Measurements from ENCODE around the gene ITPRIPL2.

ITPRIPL2 gene

GRCh38 chr16:19145010-19145409 is 31.2 kb downstream of the ITPRIPL2 start:
- DNase-seq: no peak

DNA sequence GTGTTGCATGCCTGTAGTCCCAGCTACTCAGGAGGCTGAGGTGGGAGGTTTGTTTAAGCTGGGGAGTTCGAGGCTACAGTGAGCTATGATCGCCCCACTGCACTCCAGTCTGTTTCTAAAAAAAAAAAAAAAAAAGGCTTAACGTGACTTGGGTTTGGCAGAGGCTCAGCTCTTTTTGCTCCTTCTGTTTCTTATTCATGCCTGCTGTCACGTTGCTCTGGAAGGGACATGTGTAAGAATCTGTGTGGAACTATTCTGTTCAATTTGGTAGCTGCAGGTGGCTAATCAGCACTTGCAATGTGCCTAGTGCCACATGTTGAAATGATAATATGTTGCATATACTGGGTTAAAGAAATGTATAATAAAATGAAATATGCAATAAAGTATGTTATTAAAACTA is 33.4 kb downstream of the ITPRIPL2 start:
- no peak for DNase-seq

DNA sequence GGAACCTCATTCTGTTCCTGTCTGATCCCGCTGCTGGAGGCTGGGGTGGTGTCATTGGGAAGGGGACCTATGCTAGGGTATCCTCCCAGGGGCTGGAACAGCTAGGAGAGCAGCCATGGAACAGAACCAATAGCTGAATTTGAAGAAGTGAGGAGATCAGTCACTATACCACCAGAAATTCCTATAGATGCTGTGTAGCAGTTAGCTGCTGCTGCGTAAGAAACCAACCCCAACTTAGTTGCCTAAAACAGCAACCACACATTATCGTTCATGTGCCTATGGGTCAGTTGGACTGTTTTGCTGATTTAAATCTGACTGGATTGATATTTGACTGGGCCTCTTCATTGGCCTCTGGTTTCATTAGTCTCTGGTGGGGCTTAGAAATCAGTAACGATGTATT is 33.9 kb downstream of the ITPRIPL2 start:
- DNase-seq: no peak

DNA sequence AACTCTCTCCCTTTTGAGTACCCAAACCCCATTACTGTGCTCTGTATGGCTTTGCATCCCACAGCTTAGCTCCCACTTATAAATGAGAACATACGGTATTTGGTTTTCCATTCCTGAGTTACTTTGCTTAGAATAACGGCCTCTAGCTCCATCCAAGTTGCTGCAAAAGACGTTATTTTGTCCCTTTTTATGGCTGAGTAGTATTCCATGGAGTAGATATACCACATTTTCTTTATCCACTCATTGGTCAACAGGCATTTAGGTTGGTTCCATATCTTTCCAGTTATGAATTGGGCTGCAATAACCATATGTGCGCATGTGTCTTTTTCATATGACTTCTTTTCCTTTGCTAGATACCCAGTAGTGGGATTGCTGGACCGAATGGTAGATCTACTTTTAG is 34.4 kb downstream of the ITPRIPL2 start:
- no peak for DNase-seq

DNA sequence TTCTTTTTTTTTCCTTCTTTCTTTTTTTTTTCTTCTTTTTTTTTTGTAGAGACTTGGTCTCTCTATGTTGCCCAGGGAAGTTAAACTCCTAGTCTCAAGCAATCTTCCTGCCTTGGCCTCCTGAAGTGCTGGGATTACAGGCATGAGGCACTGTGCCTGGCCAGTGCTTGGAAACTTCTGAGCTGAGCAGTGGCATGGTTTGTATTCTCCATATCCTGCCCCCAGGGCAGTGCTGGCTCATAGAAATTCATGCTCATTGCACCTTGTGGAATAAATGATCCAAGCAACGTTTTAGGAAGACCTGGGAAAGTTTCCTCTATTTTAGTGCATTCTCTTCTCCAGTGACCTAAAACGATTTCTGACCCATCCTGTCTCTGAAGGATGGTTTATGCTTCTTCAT is 37.5 kb downstream of the ITPRIPL2 start:
- no peak for DNase-seq

DNA sequence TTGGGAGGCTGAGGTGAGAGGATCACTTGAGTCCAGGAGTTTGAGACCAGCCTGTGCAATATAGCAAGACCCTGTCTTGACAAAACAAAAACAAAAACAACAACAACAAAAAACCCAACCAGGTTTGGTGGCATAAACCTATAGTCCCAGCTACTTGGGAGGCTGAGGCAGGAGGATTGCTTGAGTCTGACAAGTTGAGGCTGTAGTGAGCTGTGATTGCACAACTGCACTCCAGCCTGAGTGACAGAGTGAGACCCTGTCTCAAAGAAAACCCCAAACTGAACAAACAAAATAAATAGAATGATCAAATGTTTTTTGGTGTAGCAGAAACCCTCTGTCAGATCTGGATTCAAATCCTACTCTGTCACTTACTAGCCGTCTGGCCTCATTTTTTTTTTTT is 38.3 kb downstream of the ITPRIPL2 start:
- DNase-seq: no peak

DNA sequence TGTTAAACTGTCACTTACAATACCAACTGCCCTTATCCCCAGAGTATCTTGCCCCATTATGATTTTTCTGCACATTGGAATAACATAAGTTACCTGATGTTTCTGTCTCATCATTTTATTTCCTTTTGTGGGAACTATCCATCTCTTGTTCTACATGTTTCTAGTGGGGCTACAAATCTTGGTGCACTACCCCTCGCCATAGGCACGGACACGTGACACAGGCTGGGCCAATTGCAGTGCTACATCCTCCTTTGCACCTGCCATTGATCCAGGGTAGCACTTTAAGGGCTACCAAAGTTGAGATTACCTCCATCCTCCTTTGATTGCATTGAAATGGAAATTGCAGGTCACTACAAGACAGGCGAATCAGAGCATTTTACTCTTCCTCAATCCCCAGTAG is 40.1 kb downstream of the ITPRIPL2 start:
- DNase-seq: no peak

GRCh38 chr16:19162085-19162484 is 48.3 kb downstream of the ITPRIPL2 start:
- DNase-seq: no peak

DNA sequence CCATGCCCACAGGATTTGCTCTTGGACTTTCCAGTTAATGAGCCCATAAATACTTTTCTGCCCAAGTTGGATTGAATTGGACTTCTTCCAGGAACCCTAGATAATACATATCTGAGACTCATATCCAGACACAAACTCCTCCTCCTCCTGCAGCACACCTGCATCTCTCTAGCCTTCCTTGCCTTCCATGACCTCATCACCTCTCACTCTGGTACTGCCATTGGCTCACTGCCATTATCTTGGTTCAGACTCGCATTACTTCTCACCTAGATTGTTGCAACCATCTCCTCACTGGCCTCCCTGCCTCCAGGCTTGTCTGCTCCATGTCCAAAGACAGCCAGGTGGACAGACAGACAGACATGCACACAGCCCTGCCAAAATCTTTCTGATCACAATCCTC is 49.5 kb downstream of the ITPRIPL2 start:
- DNase-seq: no peak

DNA sequence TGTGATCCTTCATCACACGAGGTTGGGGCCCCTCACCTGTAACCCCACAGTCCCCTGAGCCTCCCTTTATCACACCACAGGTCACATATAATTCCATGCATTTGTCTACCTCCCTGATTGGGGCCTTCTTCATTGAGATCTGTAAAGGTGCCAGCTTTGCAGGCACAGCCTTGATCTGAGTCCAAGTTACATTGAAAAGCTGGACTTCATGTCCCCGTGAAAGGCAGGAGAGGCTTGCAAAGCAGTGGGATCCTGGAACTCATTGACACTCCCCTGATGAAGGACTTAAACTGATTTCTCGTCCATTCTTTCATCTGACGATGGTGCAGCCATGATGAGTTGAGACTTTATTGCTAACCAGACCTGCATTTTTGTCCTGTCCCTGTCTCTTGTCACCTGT is 50.5 kb downstream of the ITPRIPL2 start:
- DNase-seq: no peak

DNA sequence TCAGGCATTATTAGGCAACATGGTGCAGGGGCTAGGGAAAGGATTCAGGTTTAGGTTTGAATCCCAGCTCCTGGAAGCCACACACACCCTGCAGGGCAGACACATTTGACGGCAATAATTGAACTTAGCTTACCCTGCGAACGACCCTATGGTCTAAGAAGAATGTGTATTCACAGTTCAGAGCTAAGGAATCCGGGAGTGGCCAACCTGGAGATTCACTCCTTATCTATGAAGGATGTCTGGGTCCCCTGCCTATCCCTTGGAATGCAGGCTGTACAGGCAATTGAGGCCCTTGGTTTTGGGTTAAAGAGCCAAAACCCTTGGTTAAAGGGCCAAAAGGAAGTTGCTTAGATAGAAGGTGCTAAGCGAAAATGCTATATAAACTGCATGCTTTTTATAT is 51.3 kb downstream of the ITPRIPL2 start:
- no peak for DNase-seq

GRCh38 chr16:19166500-19166899 is 52.7 kb downstream of the ITPRIPL2 start:
- no peak for DNase-seq

DNA sequence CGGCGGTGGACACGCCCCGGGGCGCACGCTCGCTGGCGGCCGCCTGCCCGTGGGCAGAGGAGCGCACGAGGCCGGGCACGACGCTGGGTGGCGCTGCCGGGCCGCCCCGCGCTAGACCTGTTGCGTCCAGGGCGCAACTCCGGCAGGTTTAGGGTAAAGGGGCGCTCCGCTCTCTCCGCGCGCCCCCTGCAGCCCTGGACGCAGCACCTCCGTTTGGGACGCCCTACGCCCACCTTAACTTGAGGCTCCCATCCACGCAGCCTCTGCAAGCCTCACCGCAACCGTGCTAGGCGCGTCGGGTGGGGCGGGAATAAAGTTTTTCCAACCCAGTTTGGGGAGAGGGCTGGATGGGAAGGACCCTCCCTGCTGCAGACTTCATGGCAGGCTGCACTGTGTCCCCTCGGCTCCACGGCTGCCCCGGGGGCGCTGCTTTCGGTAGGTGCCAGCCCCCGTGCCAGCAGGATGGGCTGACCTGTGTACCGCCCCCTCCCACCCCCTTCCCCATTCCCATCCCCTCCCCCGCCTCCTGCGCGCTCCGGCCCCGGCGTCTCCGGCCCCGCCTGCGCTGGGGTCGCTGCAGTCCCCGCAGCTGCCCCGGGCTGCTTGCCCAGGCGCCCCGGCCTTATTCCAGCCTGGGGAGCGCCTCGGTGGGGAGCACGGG is 54.1 kb downstream of the ITPRIPL2 start, which contains the start of gene SYT17:
Gene SYT17, plus strand, starts transcription at position 531 of the 661 bp plus-strand sequence. CDS start 407 bp downstream, outside the sequence.
- DNase-seq: peak; percentile 3

DNA sequence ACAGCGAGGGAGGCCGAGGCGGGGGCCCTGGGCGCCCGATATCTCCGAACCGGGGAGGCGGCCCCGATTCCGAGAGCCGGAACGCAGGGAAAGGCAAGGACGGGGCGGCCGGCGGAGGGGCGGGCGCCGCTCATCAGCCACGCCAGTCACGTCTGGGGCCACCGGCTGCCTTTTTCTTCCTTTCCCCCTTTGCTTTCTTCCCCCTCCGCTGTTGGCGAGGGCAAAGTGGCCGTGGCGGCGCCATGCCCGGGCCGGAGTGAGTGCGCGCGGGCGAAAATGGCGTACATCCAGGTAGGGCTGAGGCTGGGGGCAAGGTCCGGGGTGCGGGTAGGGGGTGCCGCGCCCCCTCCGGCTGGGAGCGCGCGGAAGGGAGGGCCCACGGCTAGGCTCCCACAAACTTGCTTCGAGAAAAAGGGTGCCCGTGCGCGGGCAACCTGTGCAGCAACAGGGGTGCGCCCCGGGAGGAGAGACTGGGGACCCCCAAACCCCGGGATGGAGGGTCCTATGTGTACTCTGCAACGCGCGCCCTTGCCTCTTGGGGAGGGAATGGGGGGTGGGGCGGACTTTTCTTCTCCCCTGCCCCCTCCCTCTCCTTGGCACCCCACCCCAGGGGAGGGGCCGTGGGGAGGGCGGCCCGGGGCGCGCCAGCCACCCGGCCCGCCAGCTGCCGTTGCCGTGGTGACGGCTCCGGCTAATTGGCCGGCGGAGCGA is 54.8 kb downstream of the ITPRIPL2 start:
- no peak for DNase-seq

DNA sequence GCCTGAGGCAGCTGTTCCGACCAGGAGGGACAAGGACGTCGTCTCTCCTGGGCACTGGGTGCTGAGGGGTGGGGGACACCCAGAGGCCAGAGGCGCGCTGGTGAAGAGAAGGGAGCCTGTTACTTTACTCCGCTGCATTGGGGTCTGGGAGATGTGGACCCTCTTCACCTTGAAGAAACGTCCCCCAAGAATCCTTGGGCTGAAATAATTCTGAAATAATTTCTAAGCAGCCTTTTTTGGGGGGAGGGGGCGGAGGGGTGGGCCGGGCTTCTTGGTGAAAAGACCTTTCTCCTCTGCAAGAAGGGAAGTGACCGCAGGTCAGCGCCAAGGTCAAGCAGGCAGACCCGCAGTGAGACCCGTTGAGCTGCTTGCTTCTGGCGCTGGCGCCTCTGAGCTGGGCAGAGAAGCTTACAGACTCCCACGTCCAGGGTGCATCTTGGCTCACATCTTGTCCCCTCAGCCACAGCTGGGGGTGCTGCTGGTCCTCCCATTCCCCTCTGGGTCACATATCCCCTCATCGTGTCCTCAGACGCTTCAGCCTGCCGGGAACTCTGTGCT is 55.4 kb downstream of the ITPRIPL2 start:
- DNase-seq: no peak

DNA sequence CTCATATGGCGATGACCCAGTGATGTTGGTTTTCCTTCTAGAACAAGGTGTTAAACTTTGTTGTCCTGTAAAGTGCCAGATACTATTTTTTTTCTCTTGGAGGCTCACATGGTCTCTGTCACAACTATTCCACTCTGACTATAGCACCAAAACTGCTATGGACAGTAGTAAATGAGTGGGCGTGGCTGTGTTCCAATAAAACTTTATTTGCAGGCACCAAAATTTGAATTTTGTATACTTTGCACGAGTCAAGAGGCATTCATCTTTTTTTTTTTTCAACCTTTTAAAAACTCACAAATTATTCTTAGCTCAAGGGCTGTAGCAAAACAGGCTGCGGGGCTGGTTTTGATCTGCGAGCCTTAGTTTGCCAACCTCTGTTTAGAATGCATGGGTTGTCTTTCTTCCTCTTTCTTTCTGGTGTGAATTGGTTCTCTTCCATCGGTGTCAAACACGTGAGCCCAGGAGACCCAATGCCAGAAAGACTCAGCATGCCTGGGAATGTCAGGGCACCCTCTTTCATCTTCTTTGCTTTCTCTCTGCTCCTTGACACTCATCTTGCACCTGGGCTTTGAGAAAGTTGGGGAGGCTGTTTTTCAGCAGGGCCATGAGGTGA is 56.4 kb downstream of the ITPRIPL2 start:
- DNase-seq: no peak

Measured in CD4-positive, alpha-beta T cell treated with Interleukin-17A for 1 hour (primary cell).